Hematopoietic multipotent progenitor cell (in vitro differentiated cells): ENCODE measurements around the gene CNR2. TPM values are rescaled to one million over a fixed set of nuclear protein-coding genes. Genes with fewer than 3 reads are reported as not detected.
"Not testable (repeated sequence)": the region's sequence is repeated elsewhere in the genome, so short reads cannot be mapped to it uniquely, and the experiment has no call there.

Experiments used
- DNase-seq, 3 donors: peaks; one replicate each; pipeline ENCODE4 v3.0.0-alpha.2; 2011 to 2015; ENCODE audit warnings: low read depth in 2 of 3, low spot score in 2 of 3
- total RNA-seq: library from RNA; depleted of rRNA; stranded (reverse); fragments of >200 nt; gene quantifications from one replicate; pipeline ENCODE4 v1.2.3, GENCODE V29; 2012

Gene CNR2
- total RNA-seq, 1 donor = 1.3 TPM

GRCh38 chr1:23922321-23922943, 9.3 kb upstream of the CNR2 start:
- DNase-seq = no peak

- peak; percentile 16 to 87 (median 79) for DNase-seq
These were observed 3.3 kb upstream of the CNR2 start for GRCh38 chr1:23916209-23917131.

GRCh38 chr1:23915466-23915865, 2.3 kb upstream of the CNR2 start:
- DNase-seq = no peak

GRCh38 chr1:23914921-23915320, 1.8 kb upstream of the CNR2 start:
- no peak for DNase-seq

- DNase-seq = no peak
These were observed 1.2 kb downstream of the CNR2 start for GRCh38 chr1:23911921-23912320.

GRCh38 chr1:23910553-23911246, 2.5 kb downstream of the CNR2 start:
- DNase-seq = no peak

GRCh38 chr1:23910144-23910543, 3.0 kb downstream of the CNR2 start:
- DNase-seq = no peak

GRCh38 chr1:23909412-23909811, 3.8 kb downstream of the CNR2 start:
- DNase-seq = no peak

GRCh38 chr1:23908453-23909341, 4.5 kb downstream of the CNR2 start:
- peak in 2 of 3 donors; percentile 75 to 84 for DNase-seq

GRCh38 chr1:23906731-23907130, 6.4 kb downstream of the CNR2 start:
- DNase-seq = no peak

GRCh38 chr1:23905461-23906025, 7.6 kb downstream of the CNR2 start:
- no peak for DNase-seq

- no peak for DNase-seq
These were observed 8.3 kb downstream of the CNR2 start for GRCh38 chr1:23904748-23905357.

- DNase-seq = no peak
These were observed 9.4 kb downstream of the CNR2 start for GRCh38 chr1:23903754-23904153.

GRCh38 chr1:23902321-23903278, 10.6 kb downstream of the CNR2 start:
- no peak for DNase-seq

- DNase-seq = not testable (repeated sequence)
These were observed 13.1 kb downstream of the CNR2 start for GRCh38 chr1:23900017-23900416.

- peak in 2 of 3 donors; percentile 84 to 92 for DNase-seq
These were observed 14.1 kb downstream of the CNR2 start for GRCh38 chr1:23899070-23899469.

- peak in 1 of 3 donors; percentile 50 for DNase-seq
These were observed 16.1 kb downstream of the CNR2 start for GRCh38 chr1:23897083-23897482.

- DNase-seq = peak in 2 of 3 donors; percentile 56 to 92
These were observed 16.7 kb downstream of the CNR2 start for GRCh38 chr1:23896491-23896890.
